Stimulated activated CD8-positive, alpha-beta memory T cell treated with anti-CD3 and anti-CD28 coated beads, Interleukin-7, amount 100 ng/mL, for 1 hour (primary cell): ENCODE measurements around the gene NDUFA1.
"Not testable (repeated sequence)": the region's sequence is repeated elsewhere in the genome, so short reads cannot be mapped to it uniquely, and the experiment has no call there.

ENCODE experiments used
- DNase-seq, 2 donors: peaks; one replicate each; pipeline ENCODE4 v3.0.0-alpha.2; 2020; ENCODE audit warnings: low read depth in 2 of 2

Gene NDUFA1

GRCh38 chrX:119900976-119901375 lies 29.3 kb downstream of the NDUFA1 start:
- no peak for DNase-seq

- DNase-seq, result no peak
Measured at GRCh38 chrX:119916310-119916709, 44.7 kb downstream of the NDUFA1 start.

GRCh38 chrX:119917877-119918276 lies 46.2 kb downstream of the NDUFA1 start:
- no peak for DNase-seq

GRCh38 chrX:119919835-119920585 lies 48.4 kb downstream of the NDUFA1 start:
- no peak for DNase-seq

- not testable (repeated sequence) for DNase-seq
Measured at GRCh38 chrX:119922391-119922790, 50.8 kb downstream of the NDUFA1 start.
